Measurements from ENCODE around the gene PLCG2.

DNA sequence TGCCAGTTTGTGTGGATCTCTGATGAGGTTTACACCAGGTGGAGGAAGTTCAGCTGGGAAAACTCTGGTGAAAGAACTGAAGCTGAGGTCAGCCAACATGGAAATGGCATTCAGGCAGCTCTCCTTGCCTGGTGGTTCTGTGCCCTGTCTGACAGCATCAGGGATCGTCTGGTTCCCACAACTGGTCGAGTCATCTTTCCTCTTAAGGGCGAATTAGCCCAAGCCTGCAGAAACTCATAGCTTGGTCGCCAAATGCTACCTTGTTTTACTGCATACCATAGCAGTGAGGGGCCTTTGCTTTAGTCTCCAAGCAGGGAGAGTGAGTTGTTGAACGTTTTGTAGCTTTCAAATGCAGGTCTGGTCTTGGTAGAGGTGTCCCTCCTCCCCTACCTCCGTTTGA is 7.2 kb downstream of the PLCG2 start:
- no peak for TF ChIP-seq POLR2A (IDR thresholded peaks at IDR 0.05)
- TF ChIP-seq, protein P1, sequence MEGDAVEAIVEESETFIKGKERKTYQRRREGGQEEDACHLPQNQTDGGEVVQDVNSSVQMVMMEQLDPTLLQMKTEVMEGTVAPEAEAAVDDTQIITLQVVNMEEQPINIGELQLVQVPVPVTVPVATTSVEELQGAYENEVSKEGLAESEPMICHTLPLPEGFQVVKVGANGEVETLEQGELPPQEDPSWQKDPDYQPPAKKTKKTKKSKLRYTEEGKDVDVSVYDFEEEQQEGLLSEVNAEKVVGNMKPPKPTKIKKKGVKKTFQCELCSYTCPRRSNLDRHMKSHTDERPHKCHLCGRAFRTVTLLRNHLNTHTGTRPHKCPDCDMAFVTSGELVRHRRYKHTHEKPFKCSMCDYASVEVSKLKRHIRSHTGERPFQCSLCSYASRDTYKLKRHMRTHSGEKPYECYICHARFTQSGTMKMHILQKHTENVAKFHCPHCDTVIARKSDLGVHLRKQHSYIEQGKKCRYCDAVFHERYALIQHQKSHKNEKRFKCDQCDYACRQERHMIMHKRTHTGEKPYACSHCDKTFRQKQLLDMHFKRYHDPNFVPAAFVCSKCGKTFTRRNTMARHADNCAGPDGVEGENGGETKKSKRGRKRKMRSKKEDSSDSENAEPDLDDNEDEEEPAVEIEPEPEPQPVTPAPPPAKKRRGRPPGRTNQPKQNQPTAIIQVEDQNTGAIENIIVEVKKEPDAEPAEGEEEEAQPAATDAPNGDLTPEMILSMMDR (IDR thresholded peaks at IDR 0.05) = no peak
